GM12891 (cell line): ENCODE measurements around the gene MRPL34.
"Not testable (repeated sequence)": the region's sequence is repeated elsewhere in the genome, so short reads cannot be mapped to it uniquely, and the experiment has no call there.

ENCODE experiments used
- DNase-seq: peaks from one replicate; pipeline ENCODE4 v3.0.0; 2011; ENCODE audit warnings: low spot score; ENCODE audit not compliant: insufficient read length
- FAIRE-seq: peaks from 2 replicates; lab custom pipeline; 2011; peaks lifted over from hg19 to GRCh38; lab: Jason Lieb, UNC
- PAX5 ChIP-seq: IDR thresholded peaks from 2 replicates; pipeline ENCODE4 v1.6.1; 2011; ENCODE audit warnings: low read length, moderate library complexity, mild to moderate bottlenecking; ENCODE audit not compliant: insufficient read depth, severe bottlenecking
- POLR2A ChIP-seq: IDR thresholded peaks from 2 replicates; pipeline ENCODE4 v1.6.1; 2011; ENCODE audit warnings: low read depth, low read length, control low read depth
- POLR2AphosphoS5 ChIP-seq: IDR thresholded peaks from 2 replicates; pipeline ENCODE4 v1.6.1; 2011; ENCODE audit warnings: low read depth, low read length, control low read depth
- POU2F2 ChIP-seq: IDR thresholded peaks from 2 replicates; pipeline ENCODE4 v1.6.1; 2011; ENCODE audit warnings: low read depth, mild to moderate bottlenecking, control low read depth, low read length, moderate library complexity
- SPI1 ChIP-seq: IDR thresholded peaks from 2 replicates; pipeline ENCODE4 v1.6.1; 2011; ENCODE audit warnings: low read depth, low read length, control low read depth
- TAF1 ChIP-seq: IDR thresholded peaks from 2 replicates; pipeline ENCODE4 v1.6.1; 2011; ENCODE audit warnings: low read depth, low read length, control low read depth

The MRPL34 gene

GRCh38 chr19:17266026-17266425, 39.6 kb upstream of the MRPL34 start:
- FAIRE-seq = no peak
- no peak for TF ChIP-seq POU2F2
- DNase-seq = no peak

GRCh38 chr19:17266589-17266974, 39.1 kb upstream of the MRPL34 start:
- no peak for FAIRE-seq
- TF ChIP-seq POLR2A (no peak; the same call in 1 of the 2 replicates), POU2F2 (no peak; the same call in 1 of the 2 replicates), TAF1 (no peak), POLR2AphosphoS5 (no peak), PAX5 (no peak), SPI1 (no peak)
- DNase-seq = no peak

- DNase-seq = peak; percentile 89
- no peak for TF ChIP-seq POU2F2
- TF ChIP-seq TAF1 = peak; percentile 94
- peak; percentile 83 for TF ChIP-seq POLR2AphosphoS5
- peak; percentile 86 for TF ChIP-seq POLR2A
- FAIRE-seq = peak; percentile 94
Measured at GRCh38 chr19:17266975-17267788, 38.5 kb upstream of the MRPL34 start, which contains the start of gene BABAM1. TSS of gene BABAM1 (plus strand) at chr19:17267443. CDS start at chr19:17268807, 1,364 bp downstream.

GRCh38 chr19:17268754-17269153, 36.9 kb upstream of the MRPL34 start:
- DNase-seq (no peak), FAIRE-seq (no peak)
- TF ChIP-seq SPI1 (no peak), PAX5 (no peak), POLR2AphosphoS5 (no peak), POLR2A (no peak), POU2F2 (no peak), TAF1 (no peak)

- DNase-seq, FAIRE-seq: not testable (repeated sequence)
Measured at GRCh38 chr19:17274892-17275291, 30.8 kb upstream of the MRPL34 start.

- TF ChIP-seq TAF1 (no peak), PAX5 (no peak), POLR2AphosphoS5 (no peak), POU2F2 (no peak), SPI1 (no peak), POLR2A (no peak)
- DNase-seq (no peak), FAIRE-seq (no peak)
Measured at GRCh38 chr19:17275441-17276175, 30.1 kb upstream of the MRPL34 start.

GRCh38 chr19:17279436-17279835, 26.2 kb upstream of the MRPL34 start:
- no peak for DNase-seq
- FAIRE-seq = no peak
- TF ChIP-seq POLR2AphosphoS5 (no peak), POLR2A (no peak), POU2F2 (no peak), SPI1 (no peak), TAF1 (no peak), PAX5 (no peak)

GRCh38 chr19:17281391-17282304, 24.0 kb upstream of the MRPL34 start, which contains the start of gene ANKLE1:
TSS of gene ANKLE1 (plus strand) at chr19:17281901. CDS start at chr19:17281921, 20 bp downstream.
- DNase-seq = peak; percentile 78
- FAIRE-seq = peak; percentile 94
- TF ChIP-seq PAX5 (no peak), POU2F2 (no peak), TAF1 (no peak), SPI1 (peak; percentile 52), POLR2AphosphoS5 (no peak), POLR2A (no peak)

GRCh38 chr19:17282488-17283125, 23.1 kb upstream of the MRPL34 start:
- FAIRE-seq (peak; percentile 99), DNase-seq (peak; percentile 93)
- TF ChIP-seq TAF1 (no peak), POLR2AphosphoS5 (no peak), PAX5 (no peak), SPI1 (no peak), POU2F2 (no peak), POLR2A (no peak)
